H1 (cell line): Measurements from ENCODE around the gene BAG2.

Experiments
- CHD1 ChIP-seq: IDR thresholded peaks from 2 replicates; pipeline ENCODE4 v1.6.1; 2012; ENCODE audit warnings: low read depth, low read length, improper control_type of control experiment
- CTCF ChIP-seq, 3 experiments: IDR thresholded peaks; 1 replicate in 2 of 3; 2 replicates in 1 of 3; pipeline versions ENCODE4 v1.5.1 to v1.6.1; 2011; ENCODE audit warnings: low read length in 3 of 3, mild to moderate bottlenecking in 3 of 3, inconsistent platforms in 2 of 3, low read depth in 1 of 3, moderate library complexity in 1 of 3; ENCODE audit not compliant: insufficient read depth in 1 of 3; ENCODE audit errors: control extremely low read depth in 1 of 3
- EP300 ChIP-seq, 2 experiments: IDR thresholded peaks; 1 replicate in 1 of 2; 2 replicates in 1 of 2; pipeline ENCODE4 v1.6.1; 2011 to 2012; ENCODE audit warnings: low read depth in 2 of 2, low read length in 2 of 2, mild to moderate bottlenecking in 2 of 2, borderline replicate concordance in 1 of 2, inconsistent platforms in 1 of 2, moderate library complexity in 1 of 2
- EZH2 ChIP-seq: fragments of 200-600 bp; sonication (generic); IDR thresholded peaks from 2 replicates; pipeline ENCODE4 v1.7.1; 2012; ENCODE audit warnings: low read depth, mild to moderate bottlenecking, moderate library complexity, low read length, inconsistent platforms; ENCODE audit not compliant: severe bottlenecking
- HDAC2 ChIP-seq, 2 experiments: fragments of 300-600 bp in 1 of 2; sonication (generic) in 1 of 2; IDR thresholded peaks; 2 replicates each; pipeline ENCODE4 v1.6.1; 2011 to 2012; ENCODE audit warnings: low read depth in 2 of 2, low read length in 2 of 2, mild to moderate bottlenecking in 2 of 2, moderate library complexity in 2 of 2, borderline replicate concordance in 1 of 2, inconsistent platforms in 1 of 2
- JUN ChIP-seq: IDR thresholded peaks from 2 replicates; pipeline ENCODE4 v1.6.1; 2011; ENCODE audit warnings: low read depth, mild to moderate bottlenecking, improper control_type of control experiment, low read length
- KDM4A ChIP-seq: IDR thresholded peaks from one replicate; pipeline ENCODE4 v1.7.1; 2012; ENCODE audit warnings: low read depth, mild to moderate bottlenecking, moderate library complexity, low read length, inconsistent platforms; ENCODE audit not compliant: severe bottlenecking
- KDM5A ChIP-seq: fragments of 200-600 bp; IDR thresholded peaks from 2 replicates; pipeline ENCODE4 v1.7.1; 2012; ENCODE audit warnings: mild to moderate bottlenecking, low read length, inconsistent platforms, mixed read lengths
- POLR2A ChIP-seq, 2 experiments: IDR thresholded peaks; 1 replicate in 1 of 2; 2 replicates in 1 of 2; pipeline ENCODE4 v1.6.1; 2011; ENCODE audit warnings: low read depth in 2 of 2, low read length in 2 of 2, mild to moderate bottlenecking in 2 of 2; ENCODE audit errors: control extremely low read depth in 1 of 2
- POLR2AphosphoS5 ChIP-seq: IDR thresholded peaks from 2 replicates; pipeline ENCODE4 v1.6.1; 2011; ENCODE audit warnings: low read depth, low read length
- SRF ChIP-seq: IDR thresholded peaks from 2 replicates; pipeline ENCODE4 v1.6.1; 2011; ENCODE audit warnings: mild to moderate bottlenecking, low read depth, low read length, moderate library complexity
- ZNF274 ChIP-seq: IDR thresholded peaks from 2 replicates; pipeline ENCODE4 v1.7.0; 2012; ENCODE audit warnings: low read length, borderline replicate concordance; ENCODE audit errors: extremely low read depth

- TF ChIP-seq EZH2 (no peak), HDAC2 (IDR thresholded peaks at IDR 0.05; ENCODE audit: borderline replicate concordance in 1 of 2, low read depth in 2 of 2, low read length in 2 of 2) (no peak), JUN (no peak), CTCF (IDR thresholded peaks at IDR 0.05; ENCODE audit: control extremely low read depth in 1 of 3, insufficient read depth in 1 of 3, low read depth in 1 of 3, low read length in 3 of 3) (no peak), EP300 (IDR thresholded peaks at IDR 0.05; ENCODE audit: borderline replicate concordance in 1 of 2, low read depth in 2 of 2, low read length in 2 of 2) (no peak), POLR2A (IDR thresholded peaks at IDR 0.05; ENCODE audit: control extremely low read depth in 1 of 2, low read depth in 2 of 2, low read length in 2 of 2) (no peak), ZNF274 (no peak), CHD1 (no peak), KDM4A (no peak), POLR2AphosphoS5 (no peak), SRF (no peak), KDM5A (no peak)
Measured at GRCh38 chr6:57216235-57217101, 44.3 kb downstream of the BAG2 start.
